LNCaP clone FGC (cell line): ENCODE measurements around the gene ADGRV1.

Experiments
- DNase-seq: peaks from one replicate; pipeline ENCODE4 v3.0.0-alpha.2; 2011; ENCODE audit warnings: low read depth
- H3K4me3 ChIP-seq: 2 replicates; pipeline ENCODE4 v1.5.1; 2011; ENCODE audit warnings: mild to moderate bottlenecking, low read depth, low read length, control low read depth
- TF ChIP-seq, protein P1 (sequence below): IDR thresholded peaks from 2 replicates; pipeline ENCODE4 v1.5.1; 2012; ENCODE audit warnings: mild to moderate bottlenecking; ENCODE audit not compliant: control insufficient read depth, insufficient read depth; ENCODE audit errors: extremely low read depth

ADGRV1 gene

GRCh38 chr5:91018712-91019371 is 460.2 kb downstream of the ADGRV1 start:
- DNase-seq: no peak
- no peak overlapping the region for H3K4me3 ChIP-seq
- TF ChIP-seq, protein P1, sequence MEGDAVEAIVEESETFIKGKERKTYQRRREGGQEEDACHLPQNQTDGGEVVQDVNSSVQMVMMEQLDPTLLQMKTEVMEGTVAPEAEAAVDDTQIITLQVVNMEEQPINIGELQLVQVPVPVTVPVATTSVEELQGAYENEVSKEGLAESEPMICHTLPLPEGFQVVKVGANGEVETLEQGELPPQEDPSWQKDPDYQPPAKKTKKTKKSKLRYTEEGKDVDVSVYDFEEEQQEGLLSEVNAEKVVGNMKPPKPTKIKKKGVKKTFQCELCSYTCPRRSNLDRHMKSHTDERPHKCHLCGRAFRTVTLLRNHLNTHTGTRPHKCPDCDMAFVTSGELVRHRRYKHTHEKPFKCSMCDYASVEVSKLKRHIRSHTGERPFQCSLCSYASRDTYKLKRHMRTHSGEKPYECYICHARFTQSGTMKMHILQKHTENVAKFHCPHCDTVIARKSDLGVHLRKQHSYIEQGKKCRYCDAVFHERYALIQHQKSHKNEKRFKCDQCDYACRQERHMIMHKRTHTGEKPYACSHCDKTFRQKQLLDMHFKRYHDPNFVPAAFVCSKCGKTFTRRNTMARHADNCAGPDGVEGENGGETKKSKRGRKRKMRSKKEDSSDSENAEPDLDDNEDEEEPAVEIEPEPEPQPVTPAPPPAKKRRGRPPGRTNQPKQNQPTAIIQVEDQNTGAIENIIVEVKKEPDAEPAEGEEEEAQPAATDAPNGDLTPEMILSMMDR: no peak

DNA sequence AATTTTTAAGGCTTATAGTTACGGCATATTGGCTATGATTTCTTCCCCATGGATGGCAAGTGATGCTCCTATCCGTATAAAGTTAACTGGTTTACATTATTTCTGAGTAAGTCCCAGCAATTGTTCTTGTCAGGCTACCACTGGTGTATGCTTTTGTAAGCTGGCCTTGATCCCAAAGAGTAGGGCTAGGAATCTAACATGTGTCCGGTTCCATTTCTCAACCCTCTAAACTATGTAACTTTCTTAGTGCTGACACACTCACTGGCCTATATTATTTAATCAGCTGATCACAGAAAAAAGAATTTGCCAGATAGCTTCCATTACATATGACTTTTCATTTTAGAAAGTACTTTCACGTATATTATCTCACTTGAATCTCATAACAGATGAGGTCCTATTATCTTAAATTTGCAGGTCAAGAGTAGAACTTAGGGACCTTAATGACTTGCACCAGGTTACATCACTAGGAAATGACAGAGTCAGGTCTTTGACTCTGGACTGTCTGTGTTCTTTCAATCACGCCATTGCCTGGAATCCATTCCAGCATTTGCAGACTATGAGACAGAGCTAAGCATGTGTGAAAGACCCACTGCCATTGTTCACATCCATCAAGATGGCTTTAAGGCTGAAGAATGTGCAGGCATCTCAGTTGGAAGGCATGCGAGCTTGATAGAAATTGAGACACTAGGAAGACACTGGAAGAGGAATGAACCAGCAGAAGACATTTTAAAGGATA is 461.6 kb downstream of the ADGRV1 start:
- DNase-seq: no peak
- H3K4me3 ChIP-seq: no peak overlapping the region
- TF ChIP-seq, protein P1: no peak

DNA sequence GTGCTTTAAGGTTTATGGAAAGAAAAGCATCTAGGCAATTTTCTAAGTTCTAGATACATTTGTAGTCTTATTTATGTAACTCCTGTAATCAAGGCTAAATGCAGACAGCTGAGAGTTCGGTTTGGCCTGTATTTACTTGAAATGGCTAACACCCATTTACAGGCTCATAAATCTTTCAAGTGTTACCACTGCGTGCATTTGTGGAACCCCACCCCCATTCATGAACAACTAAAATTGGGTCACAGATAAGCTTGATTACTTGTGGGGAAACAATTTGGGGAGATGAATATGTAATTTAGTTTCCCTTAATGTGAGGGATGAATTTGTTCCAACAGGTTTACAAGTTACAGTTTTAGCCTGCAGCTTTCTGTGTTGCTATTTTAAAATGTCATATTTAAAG is 463.9 kb downstream of the ADGRV1 start:
- no peak overlapping the region for H3K4me3 ChIP-seq
- no peak for DNase-seq
- TF ChIP-seq, protein P1: no peak

GRCh38 chr5:91024206-91024605 is 465.6 kb downstream of the ADGRV1 start:
- no peak overlapping the region for H3K4me3 ChIP-seq
- no peak for DNase-seq
- TF ChIP-seq, protein P1: no peak

DNA sequence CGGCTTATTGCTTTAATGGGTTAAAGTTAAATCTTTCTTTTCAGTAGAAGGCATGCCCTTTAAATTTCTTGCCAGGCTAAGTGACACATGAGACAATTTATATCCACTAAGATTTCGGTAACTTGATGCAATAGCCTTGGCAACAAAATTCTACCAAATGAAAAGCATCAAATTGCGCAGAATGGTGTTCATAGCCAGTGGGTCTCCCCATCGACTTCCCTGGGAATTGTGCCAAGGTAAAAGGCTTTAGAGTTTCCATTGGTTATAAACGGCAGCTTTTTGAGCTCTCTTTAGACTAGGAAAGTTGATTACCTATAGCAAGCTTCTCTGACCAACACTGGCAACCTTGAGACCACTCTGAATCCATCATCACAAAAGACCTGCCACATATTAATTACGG is 466.1 kb downstream of the ADGRV1 start:
- no peak for DNase-seq

GRCh38 chr5:91025449-91025848 is 466.9 kb downstream of the ADGRV1 start:
- TF ChIP-seq, protein P1: no peak
- H3K4me3 ChIP-seq: no peak overlapping the region
- DNase-seq: no peak

More for the DNA sequence above, 466.1 kb downstream of the ADGRV1 start:
- TF ChIP-seq, protein P1: no peak
- no peak overlapping the region for H3K4me3 ChIP-seq
